Measurements from ENCODE around the gene TPR.
"Not testable (repeated sequence)": the region's sequence is repeated elsewhere in the genome, so short reads cannot be mapped to it uniquely, and the experiment has no call there.

The TPR gene

DNA sequence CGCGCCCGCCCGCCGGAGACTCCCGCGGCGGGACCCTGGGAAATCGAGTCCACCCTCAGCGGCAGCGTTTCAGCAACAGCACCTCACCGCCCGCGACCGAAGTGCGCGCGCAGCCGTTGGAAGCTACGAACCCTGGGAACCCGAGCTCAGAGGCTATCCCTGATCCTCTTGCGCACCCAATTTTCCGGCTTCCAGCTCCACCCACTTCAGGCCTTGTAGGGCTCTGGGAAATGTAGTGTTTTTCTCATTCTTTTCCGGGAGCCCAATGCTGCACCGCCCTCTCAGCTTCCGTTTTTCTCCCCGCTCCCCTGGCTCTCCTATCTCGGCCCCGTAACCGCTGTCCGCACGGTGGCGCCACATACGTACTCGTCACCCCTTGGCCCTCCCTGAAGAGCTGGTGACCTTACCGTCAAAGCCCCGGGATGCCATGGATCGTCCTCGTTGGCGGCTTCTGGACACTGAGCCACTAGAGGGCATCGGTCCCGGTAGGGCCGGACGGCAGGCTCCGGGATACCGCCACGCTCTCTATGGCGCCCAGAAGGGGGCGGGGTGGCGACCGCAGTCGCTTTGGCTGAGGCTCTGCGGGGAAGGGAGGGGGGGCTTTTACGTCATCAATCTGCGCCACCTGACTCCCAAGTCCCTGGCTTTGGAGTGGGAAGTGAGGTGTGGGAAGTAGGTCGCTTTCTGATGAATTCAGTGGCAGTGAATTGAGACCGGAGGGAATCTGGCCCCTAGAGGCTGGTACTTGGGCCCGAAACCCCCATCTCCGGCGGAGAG lies at the start of gene TPR, which contains the start of gene ODR4:
TPR (minus strand) TSS at position 102 of the 777 bp plus-strand sequence. CDS start 225 bp downstream, outside the sequence.
ODR4 (plus strand) TSS at position 687 of the 777 bp plus-strand sequence. CDS start 3,948 bp downstream, outside the sequence.
- DNase-seq (ENCODE audit: low read depth in 2 of 2) = peak; percentile 87 to 92

GRCh38 chr1:186424539-186424938 lies 49.5 kb upstream of the TPR start:
- DNase-seq (ENCODE audit: low read depth in 2 of 2) = no peak

DNA sequence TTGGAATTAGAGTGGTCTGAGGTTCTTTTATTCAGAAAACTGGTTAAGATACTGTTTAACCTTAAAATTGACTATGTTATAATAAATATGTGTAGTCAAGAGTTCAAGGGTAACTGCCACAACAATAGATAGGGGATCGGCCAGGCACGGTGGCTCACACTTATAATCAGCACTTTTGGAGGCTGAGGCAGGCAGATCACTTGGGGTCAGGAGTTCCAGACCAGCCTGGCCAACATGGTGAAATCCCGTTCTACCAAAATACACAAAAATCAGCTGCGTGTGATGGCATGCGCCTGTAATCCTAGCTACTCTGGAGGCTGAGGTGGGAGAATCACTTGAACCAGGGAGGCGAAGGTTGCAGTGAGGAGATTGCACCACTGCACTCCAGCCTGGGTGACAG lies 46.4 kb upstream of the TPR start:
- no peak for DNase-seq (ENCODE audit: low read depth in 2 of 2)

DNA sequence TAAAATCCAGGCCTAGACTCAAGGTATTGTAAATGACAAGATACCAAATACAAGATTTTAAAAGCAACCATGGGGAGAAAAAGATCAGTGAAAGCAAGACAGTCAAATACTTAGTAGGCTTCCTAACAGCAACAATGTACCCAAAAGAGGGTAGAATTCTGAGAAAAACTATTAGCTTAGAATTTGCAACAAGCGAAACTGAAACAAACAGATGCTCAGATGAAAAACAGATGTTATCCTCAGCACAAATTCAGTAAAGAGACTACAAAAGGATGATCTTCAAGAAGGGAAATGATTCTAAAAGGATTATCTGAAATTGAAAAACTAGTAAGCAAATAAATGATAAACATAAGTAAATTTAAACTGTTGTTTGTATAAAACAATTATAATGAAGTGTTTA lies 45.9 kb upstream of the TPR start:
- no peak for DNase-seq (ENCODE audit: low read depth in 2 of 2)

DNA sequence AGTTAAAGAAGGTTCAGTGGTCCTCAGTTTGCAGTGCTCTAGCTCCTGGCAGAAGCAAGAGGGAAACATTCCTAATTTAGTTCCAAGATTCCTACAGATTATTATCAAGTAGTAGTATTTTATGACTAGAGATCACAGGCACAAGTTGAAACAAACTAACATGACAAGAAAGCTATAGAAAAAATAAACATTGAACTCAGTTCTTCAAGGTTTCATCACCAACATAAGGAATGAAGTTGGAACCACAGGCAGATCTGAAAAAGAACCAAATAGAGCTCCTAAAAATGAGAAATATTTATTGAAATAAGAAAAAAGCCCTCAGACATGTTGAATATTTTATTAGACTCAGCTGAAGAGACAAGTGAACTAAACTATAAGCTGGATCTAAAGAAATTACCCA lies 45.3 kb upstream of the TPR start:
- no peak for DNase-seq (ENCODE audit: low read depth in 2 of 2)

DNA sequence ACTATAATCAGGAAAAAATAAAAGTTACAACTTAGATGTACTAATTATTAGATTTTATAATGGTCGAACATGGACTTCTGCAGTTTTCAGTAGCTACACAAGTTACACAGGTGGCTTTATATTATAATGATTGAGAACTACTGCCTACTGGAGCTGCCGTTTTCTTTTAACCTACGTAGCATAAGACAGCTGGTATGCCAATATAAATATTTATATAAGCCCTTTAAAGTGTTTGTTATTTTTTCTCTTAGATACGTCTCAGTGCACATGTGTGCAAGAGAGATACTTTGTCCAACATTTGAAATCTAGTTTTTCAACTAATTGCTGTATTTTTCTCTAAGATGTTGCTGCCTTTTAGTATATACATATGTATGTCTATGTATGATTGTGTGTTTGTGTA lies 43.5 kb upstream of the TPR start:
- DNase-seq (ENCODE audit: low read depth in 2 of 2) = no peak

DNA sequence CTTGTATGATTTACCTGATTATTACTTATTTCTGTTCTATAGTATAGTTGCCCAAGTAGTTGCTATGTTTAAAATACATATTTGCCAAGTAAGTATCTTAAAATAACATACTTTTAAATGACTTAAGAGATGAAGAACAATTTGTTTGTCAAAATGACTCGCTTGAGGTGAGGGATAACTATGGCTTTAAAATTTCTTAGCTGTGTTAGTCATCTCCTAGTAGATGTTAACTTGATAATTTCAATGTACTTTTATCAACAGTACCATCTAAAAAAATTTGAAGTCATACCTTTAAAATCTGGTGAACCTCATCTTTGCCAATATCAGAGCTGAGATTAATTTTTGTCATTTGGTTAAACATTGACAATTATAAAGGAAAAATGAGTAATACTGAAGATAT lies 38.3 kb upstream of the TPR start:
- no peak for DNase-seq (ENCODE audit: low read depth in 2 of 2)

DNA sequence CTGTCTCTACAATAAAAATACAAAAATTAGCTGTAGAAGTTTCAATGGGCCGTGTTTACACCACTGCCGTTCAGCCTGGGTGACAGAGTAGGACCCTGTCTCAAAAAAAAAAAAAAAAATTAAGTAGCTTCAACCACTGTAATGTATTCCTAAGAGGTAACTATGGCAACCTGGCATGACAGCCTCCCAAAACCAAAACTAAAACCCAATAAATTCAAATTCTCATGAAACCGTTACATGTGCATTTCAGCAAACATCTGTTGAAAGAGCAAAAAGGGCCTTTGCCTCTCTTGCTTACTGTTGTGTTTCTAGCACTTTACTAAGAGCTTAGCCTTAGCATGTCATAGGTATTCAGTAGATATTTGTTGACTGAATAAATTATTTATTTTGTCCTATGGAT lies 34.0 kb upstream of the TPR start:
- DNase-seq (ENCODE audit: low read depth in 2 of 2) = no peak

DNA sequence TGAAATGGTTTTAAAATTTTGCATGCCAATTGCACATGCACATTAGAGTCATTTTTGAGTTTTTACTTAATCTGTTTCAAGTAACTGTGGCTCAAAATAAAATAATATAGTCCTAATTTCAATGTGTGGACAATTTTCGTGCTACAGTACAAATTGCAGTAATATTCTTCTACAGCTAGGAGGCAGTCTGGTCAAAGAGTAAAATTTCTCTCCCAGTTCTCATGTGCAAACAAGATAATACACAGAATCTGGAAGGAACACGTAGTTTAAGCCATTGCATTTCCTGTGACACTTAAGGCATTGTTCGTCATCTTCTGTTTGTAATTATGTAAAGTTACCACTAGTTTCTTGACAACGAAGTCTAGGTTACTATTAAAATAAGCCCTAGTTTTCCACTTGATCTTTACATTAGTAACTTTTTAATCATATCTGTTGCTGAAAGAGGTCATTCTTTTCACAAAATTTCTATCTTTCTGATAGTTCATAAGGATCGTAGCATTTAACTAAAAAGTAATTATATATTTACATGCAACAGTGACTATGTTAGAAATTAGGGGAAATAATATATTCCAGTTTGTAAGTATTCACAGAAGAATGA lies 29.5 kb upstream of the TPR start:
- DNase-seq (ENCODE audit: low read depth in 2 of 2) = no peak

- DNase-seq (ENCODE audit: low read depth in 2 of 2) = no peak
These were observed 28.6 kb upstream of the TPR start for GRCh38 chr1:186403632-186404031.

GRCh38 chr1:186401446-186401845 lies 26.4 kb upstream of the TPR start:
- DNase-seq (ENCODE audit: low read depth in 2 of 2) = not testable (repeated sequence)

- DNase-seq (ENCODE audit: low read depth in 2 of 2) = not testable (repeated sequence)
These were observed 17.7 kb upstream of the TPR start for GRCh38 chr1:186392711-186393110.

GRCh38 chr1:186391841-186392240 lies 16.8 kb upstream of the TPR start:
- no peak for DNase-seq (ENCODE audit: low read depth in 2 of 2)

DNA sequence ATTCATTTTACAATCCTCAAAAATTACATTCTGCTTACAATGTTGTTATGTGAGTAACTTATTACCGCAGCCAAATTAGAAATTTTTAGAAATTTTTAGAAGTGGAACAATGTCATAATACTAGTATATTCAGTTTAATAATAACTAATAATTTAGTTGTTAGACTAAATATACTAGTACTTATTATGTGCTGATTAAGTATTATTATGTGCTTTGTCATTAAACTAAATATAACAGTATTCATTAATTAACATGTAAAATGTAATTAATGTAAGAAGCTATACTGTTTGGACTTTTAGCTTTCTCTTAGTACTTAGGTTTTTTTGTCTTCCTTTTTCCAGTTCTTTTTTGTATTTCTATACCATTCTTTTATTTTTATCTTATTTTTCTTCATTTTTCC lies 15.9 kb upstream of the TPR start:
- no peak for DNase-seq (ENCODE audit: low read depth in 2 of 2)

DNA sequence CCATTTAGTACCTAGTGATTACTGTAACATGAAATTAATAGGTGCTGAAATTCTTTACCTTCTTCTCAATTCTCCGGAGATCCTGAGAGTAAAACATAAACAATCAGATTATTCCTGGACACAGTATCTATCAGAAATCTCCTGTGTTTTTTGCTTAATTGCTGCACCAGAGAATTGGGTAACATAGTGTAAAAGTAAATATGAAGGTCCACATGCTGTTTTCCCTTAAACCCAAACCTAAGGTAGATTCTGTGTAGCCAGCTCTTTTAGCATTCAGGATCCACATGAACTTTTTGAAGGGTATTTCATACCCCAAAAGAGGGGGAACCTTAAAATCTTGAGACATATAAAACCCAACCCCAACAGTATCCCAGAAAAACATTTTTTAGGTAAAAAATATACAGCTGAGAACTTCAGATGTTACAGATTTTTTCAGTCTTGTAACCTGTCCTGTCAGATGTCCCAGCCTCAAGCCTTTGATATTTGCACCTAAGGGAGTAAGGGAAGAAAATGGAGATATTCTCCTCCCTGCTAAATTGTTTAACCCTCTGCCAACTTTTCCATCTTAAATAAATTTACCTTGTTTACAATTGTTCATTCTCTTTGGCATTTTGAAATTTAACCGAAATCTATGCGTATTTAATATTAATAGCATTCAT lies 11.8 kb upstream of the TPR start:
- no peak for DNase-seq (ENCODE audit: low read depth in 2 of 2)

DNA sequence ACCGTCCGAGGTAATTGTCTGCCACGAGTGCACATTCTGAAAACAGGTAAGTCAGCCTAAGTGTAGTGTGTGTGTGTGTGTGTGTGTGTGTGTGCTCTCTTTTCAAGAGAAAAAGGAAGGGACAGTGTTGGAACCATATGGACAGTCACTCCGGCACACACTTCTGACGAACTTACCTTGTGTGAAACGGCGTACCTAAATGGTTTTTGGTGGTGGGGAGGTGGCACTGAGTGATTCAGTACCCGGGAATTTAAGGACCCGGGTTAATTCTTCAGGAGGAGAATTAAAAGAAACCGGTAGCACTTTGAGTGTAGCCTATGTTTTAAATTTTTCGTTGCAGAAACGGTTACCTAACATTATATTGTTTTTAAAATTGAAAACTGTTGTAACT lies 871 bp upstream of the TPR start:
- DNase-seq (ENCODE audit: low read depth in 2 of 2) = no peak

DNA sequence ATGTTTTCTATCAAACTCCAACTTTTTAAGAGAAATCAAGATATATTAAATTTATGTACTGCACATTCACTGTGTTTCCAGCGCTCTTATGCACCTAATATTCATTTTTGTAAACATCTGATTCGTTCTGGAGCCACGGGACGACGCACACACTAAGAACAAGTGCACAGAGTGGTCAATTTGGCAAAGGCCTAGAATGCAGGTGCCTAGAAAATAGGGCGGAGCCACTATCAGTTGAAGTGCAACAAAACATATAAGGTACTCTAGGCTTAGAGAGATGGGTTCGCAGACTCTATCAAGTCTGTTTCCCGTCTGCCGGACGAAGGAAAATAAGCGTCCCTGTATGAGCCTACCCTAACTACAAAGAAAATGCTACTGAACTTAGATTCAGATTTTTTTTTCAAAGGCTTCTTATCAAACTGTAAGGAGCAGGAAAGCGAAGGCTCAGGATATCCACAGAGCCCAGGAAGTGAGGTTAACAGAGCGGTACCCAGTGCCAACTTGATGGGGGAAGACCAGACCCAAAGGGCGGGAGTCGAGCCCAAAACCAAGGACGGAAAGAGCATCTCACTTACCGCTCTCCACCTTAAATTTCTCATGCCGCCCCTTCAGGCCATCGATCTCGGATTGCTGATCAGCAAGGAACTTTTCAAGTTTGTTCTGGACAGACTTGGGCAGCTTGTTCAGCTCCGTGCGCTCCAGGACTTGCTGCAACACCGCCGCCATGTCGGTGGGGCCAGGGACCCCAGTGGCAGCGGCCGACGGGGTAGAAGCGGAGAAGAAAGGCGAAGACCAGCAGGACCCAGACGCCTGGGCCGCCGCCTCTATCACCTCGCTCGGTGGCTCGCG lies 526 bp downstream of the TPR start:
- no peak for DNase-seq (ENCODE audit: low read depth in 2 of 2)

- not testable (repeated sequence) for DNase-seq (ENCODE audit: low read depth in 2 of 2)
These were observed 27.0 kb downstream of the TPR start for GRCh38 chr1:186347837-186348691.

DNA sequence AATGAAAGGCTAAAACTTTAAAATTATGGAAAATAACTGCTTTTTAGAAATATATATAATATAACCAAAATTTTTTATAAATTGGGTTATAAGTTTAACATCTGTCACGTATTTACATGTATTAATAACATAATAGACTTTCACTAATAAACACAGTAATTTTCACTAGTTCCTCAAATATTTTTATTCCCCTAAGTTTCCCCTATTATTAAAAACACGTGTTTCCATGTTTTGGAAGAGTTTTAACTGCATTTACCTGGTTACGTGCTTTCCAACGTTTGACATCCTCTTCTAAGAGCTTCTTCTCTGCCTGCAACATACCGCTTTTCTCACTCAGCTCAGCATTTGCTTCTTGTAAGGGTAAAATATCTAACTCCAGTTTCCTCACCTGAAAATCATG lies 34.3 kb downstream of the TPR start:
- no peak for DNase-seq (ENCODE audit: low read depth in 2 of 2)

DNA sequence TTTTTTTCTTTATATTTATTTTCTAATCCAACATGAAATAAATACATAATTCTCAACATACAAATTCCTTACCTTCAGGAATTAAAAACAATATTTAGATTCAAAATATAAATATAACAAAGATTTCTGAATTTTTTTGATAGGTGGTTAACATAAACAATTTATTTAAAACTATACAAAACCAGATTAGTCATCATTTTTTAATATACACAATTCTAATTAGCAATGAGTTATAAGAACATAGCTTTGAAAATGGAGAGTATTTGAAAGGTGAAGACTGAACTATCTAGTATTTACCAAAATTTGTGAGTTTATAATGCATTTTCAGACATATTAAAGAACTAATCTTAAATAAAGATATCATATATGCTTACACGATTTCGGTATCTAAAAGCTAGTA lies 37.5 kb downstream of the TPR start:
- DNase-seq (ENCODE audit: low read depth in 2 of 2) = no peak

DNA sequence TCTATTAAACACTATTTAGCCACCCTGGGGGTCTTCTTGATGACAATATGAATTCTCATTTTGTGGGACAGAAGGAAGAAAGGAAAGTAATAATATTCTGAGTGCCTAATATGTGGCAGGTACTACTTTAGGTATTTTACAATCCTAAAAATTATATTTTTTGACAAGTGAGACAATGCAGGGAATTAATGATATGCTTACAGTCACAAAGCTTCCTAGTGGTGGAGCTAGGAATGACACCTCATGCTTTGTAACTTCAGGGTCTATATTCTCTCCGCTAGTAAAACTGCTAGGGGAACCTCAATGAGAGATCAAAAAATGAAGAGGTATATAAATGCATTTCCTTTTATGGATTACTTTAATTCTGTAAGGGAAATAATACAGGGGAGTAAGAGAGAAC lies 44.3 kb downstream of the TPR start:
- no peak for DNase-seq (ENCODE audit: low read depth in 2 of 2)
